Activated T-cell treated with anti-CD3 and anti-CD28 coated beads, Interleukin-2, amount 50 U/mL, for 72 hours (primary cell): ENCODE results near the gene CCDC148. TPM values are rescaled to one million over a fixed set of nuclear protein-coding genes. Genes with fewer than 3 reads are reported as not detected.
"Not testable (repeated sequence)": the region's sequence is repeated elsewhere in the genome, so short reads cannot be mapped to it uniquely, and the experiment has no call there.

ENCODE experiments used
- ATAC-seq, 2 donors: fragments of 150-1000 bp; cut with Tn5 transposase; replicated peaks in 1 of 2; 2 replicates each; pipeline ENCODE4 v1.10.0; 2021; ENCODE audit warnings: moderate library complexity in 2 of 2, mild to moderate bottlenecking in 1 of 2
- DNase-seq, 2 donors: peaks; one replicate each; pipeline ENCODE4 v3.0.0; 2021 to 2022; ENCODE audit warnings: mixed read lengths in 1 of 2
- H3K27ac Mint-ChIP-seq: one replicate; pipeline ENCODE4 v1.8.0; 2022; ENCODE audit warnings: mild to moderate bottlenecking, moderate library complexity, mixed read lengths
- H3K27me3 Mint-ChIP-seq: one replicate; pipeline ENCODE4 v1.8.0; 2022; ENCODE audit warnings: low read depth, mixed read lengths
- H3K36me3 Mint-ChIP-seq, 2 donors: one replicate each; pipeline ENCODE4 v1.8.0; 2022; ENCODE audit warnings: mixed read lengths in 2 of 2, mild to moderate bottlenecking in 1 of 2; ENCODE audit not compliant: insufficient read depth in 2 of 2
- H3K4me1 Mint-ChIP-seq: one replicate; pipeline ENCODE4 v1.8.0; 2022; ENCODE audit warnings: low read depth, mixed read lengths
- H3K4me3 Mint-ChIP-seq, 2 donors: one replicate each; pipeline ENCODE4 v1.8.0; 2022; ENCODE audit warnings: mild to moderate bottlenecking in 2 of 2, mixed read lengths in 2 of 2, moderate library complexity in 2 of 2
- H3K9me3 Mint-ChIP-seq, 2 donors: one replicate each; pipeline ENCODE4 v1.8.0; 2022; ENCODE audit warnings: mixed read lengths in 2 of 2
- total RNA-seq, 2 donors: library from RNA; stranded (reverse); gene quantifications; one replicate each; pipeline ENCODE4 v1.2.3, GENCODE V29; 2022

The CCDC148 gene
- total RNA-seq, 2 donors from 2014 or later: 0.14 TPM; not detected in 1

DNA sequence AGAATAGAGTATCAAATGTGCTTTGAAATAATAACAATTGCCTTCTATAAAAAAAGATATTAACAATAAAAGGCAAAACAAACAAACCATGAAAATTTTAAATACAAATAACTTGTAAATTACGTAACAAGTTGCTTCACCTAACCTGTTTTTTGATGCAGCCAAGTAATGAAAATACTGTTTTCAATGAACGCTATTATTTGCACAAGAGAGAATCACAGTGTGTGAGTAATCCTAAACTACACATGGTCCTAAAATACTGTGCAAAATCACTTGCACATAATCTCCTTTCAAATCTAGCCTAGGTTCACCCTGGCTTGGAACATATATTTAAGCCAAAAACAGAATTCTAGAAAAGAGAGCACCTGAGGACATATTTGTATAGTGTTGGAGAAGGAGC is 98.9 kb downstream of the CCDC148 start:
- peaks cover 0 to 5% of the 10 kb centered on the region in 2 donors for H3K36me3 Mint-ChIP-seq
- H3K27me3 Mint-ChIP-seq: no peaks in the 10 kb centered on the region
- no peak overlapping the region for H3K27ac Mint-ChIP-seq
- DNase-seq (no peak), ATAC-seq (no peak)
- H3K4me3 Mint-ChIP-seq: no peak overlapping the region
- peaks cover 4 to 8% of the 10 kb centered on the region in 2 donors for H3K9me3 Mint-ChIP-seq
- H3K4me1 Mint-ChIP-seq: no peaks in the 10 kb centered on the region

DNA sequence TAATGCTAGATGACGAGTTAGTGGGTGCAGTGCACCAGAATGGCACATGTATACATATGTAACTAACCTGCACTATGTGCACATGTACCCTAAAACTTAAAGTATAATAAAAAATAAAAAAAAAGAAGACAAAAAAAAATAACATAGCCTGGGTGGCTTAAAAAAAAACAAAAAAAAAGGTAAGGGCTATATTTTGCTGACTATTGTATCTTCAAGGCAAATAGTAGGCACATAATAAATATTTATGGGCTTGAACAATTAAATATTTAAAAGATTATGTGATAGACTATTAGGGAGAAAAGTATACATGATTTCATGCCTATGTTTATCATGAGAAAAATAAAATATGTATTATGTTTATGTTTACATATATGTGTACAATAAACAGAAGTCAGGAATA is 99.4 kb downstream of the CCDC148 start:
- Mint-ChIP-seq H3K4me1 (no peaks in the 10 kb centered on the region), H3K27ac (no peak overlapping the region), H3K4me3 (no peak overlapping the region), H3K9me3 (peaks cover 2% of the 10 kb centered on the region in 2 donors), H3K27me3 (no peaks in the 10 kb centered on the region), H3K36me3 (no peaks in the 10 kb centered on the region)
- DNase-seq (no peak), ATAC-seq (no peak)

- H3K36me3 Mint-ChIP-seq, H3K4me1 Mint-ChIP-seq, H3K4me3 Mint-ChIP-seq, H3K9me3 Mint-ChIP-seq, DNase-seq, H3K27ac Mint-ChIP-seq, ATAC-seq, H3K27me3 Mint-ChIP-seq: not testable (repeated sequence)
Observed at GRCh38 chr2:158351466-158351816, 105.1 kb downstream of the CCDC148 start.

- DNase-seq, H3K36me3 Mint-ChIP-seq, H3K27ac Mint-ChIP-seq, ATAC-seq, H3K4me1 Mint-ChIP-seq, H3K4me3 Mint-ChIP-seq, H3K9me3 Mint-ChIP-seq, H3K27me3 Mint-ChIP-seq: not testable (repeated sequence)
Observed at GRCh38 chr2:158350751-158351465, 105.6 kb downstream of the CCDC148 start.

DNA sequence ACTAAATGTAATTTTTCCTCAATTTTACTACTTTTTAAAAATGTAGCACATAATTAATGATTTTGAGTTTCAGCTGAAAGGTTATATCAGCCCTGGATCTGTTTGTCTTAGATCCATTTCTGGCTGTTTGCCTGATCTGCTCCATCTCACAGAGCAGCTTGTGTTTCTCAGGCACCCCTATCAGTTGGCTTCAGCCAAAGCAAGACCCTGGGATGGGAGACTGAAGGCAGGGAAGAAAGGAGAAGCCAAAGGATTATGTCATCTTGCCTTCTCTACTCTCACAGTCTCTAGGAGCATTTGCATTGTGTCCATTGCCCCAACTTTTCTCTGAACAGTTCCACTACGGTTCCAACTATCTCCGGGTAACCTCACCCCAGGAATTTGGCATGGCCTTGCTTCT is 110.5 kb downstream of the CCDC148 start:
- no peak overlapping the region for H3K4me3 Mint-ChIP-seq
- H3K4me1 Mint-ChIP-seq: no peaks in the 10 kb centered on the region
- H3K27me3 Mint-ChIP-seq: peaks cover 5% of the 10 kb centered on the region
- H3K9me3 Mint-ChIP-seq: no peaks in the 10 kb centered on the region
- H3K36me3 Mint-ChIP-seq: no peaks in the 10 kb centered on the region
- ATAC-seq: no peak
- H3K27ac Mint-ChIP-seq: no peak overlapping the region
- no peak for DNase-seq

GRCh38 chr2:158339513-158339912 is 117.0 kb downstream of the CCDC148 start:
- no peaks in the 10 kb centered on the region for H3K36me3 Mint-ChIP-seq
- no peak for ATAC-seq
- no peak overlapping the region for H3K27ac Mint-ChIP-seq
- no peak overlapping the region for H3K4me3 Mint-ChIP-seq
- no peak for DNase-seq
- H3K27me3 Mint-ChIP-seq: peaks cover 26% of the 10 kb centered on the region
- H3K4me1 Mint-ChIP-seq: no peaks in the 10 kb centered on the region
- no peaks in the 10 kb centered on the region for H3K9me3 Mint-ChIP-seq

DNA sequence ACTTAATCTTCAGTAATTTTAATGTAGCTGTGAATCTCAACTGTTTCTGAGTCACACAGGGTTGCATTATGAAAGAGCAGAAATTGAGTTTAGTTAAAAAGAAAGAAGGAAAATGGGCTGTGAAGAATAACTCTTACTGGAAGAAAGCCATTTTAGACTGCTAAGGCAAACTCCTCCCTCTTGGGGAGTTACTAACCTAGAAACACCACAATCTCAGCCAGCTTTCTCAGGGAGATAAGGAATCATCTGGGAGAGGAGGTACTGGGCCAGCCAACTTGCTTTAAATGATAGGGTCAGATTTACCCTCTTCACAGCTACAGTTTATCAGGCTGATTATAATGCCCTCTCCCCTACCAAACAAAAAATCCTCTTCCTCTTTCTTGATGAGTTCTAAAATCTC is 119.5 kb downstream of the CCDC148 start:
- Mint-ChIP-seq H3K4me3 (no peak overlapping the region), H3K36me3 (no peaks in the 10 kb centered on the region), H3K27me3 (peaks cover 26% of the 10 kb centered on the region), H3K9me3 (no peaks in the 10 kb centered on the region), H3K27ac (no peak overlapping the region), H3K4me1 (no peaks in the 10 kb centered on the region)
- DNase-seq: no peak
- ATAC-seq: no peak

DNA sequence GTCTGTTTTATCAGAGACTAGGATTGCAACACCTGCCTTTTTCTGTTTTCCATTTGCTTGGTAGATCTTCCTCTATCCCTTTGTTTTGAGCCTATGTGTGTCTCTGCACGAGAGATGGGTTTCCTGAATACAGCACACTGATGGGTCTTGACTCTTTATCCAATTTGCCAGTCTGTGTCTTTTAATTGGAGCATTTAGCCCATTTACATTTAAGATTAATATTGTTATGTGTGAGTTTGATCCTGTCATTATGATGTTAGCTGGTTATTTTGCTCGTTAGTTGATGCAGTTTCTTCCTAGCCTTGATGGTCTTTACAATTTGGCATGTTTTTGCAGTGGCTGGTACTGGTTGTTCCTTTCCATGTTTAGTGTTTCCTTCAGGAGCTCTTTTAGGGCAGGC is 124.8 kb downstream of the CCDC148 start:
- H3K4me1 Mint-ChIP-seq, ATAC-seq, H3K36me3 Mint-ChIP-seq, H3K4me3 Mint-ChIP-seq, DNase-seq, H3K27ac Mint-ChIP-seq: not testable (repeated sequence)
- Mint-ChIP-seq H3K9me3 (peaks cover 4 to 13% of the 10 kb centered on the region in 2 donors), H3K27me3 (peaks cover 13% of the 10 kb centered on the region)

- H3K27ac Mint-ChIP-seq: no peak overlapping the region
- peaks cover 0 to under 1% of the 10 kb centered on the region in 2 donors for H3K36me3 Mint-ChIP-seq
- H3K27me3 Mint-ChIP-seq: no peaks in the 10 kb centered on the region
- peaks cover under 1 to 5% of the 10 kb centered on the region in 2 donors for H3K9me3 Mint-ChIP-seq
- DNase-seq: no peak
- no peak overlapping the region for H3K4me3 Mint-ChIP-seq
- H3K4me1 Mint-ChIP-seq: no peaks in the 10 kb centered on the region
- no peak for ATAC-seq
Observed at GRCh38 chr2:158325782-158326340, 130.7 kb downstream of the CCDC148 start.

DNA sequence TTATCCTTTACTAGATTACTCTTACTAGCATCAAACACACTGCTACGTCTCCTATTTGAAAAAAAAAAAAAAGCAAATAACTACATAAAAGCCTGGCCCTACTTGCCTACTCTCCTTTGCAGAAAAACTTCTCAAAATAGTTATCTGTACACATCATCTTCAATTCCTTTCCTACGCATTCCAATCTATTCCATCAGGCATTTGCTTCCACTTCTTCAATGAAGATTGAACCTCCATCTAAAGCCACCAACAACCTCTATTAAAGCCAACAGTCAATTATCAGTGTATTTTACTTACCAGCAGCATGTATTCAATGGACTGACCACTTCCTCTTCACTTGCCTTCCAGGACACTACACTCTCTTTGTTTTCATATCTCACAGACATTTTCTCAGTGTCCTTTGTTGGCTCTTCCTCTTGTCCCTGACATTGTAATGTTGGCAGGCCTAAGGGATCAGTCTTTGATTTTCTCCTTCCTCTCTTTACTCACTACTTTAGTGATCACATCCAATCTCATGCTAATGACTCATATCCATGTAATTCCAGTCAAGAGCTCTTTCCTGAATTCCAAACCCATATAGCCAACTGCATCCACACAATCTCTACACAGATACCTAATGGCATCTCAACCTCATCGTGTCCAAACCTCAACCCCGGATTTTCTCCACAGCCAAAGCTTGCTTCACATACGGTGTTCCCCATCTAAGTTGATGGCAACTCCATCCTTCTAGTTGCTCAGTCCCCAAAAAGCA is 131.3 kb downstream of the CCDC148 start:
- Mint-ChIP-seq H3K4me3 (no peak overlapping the region), H3K36me3 (no peaks in the 10 kb centered on the region), H3K27ac (no peak overlapping the region), H3K9me3 (peaks cover 0 to 2% of the 10 kb centered on the region in 2 donors), H3K27me3 (no peaks in the 10 kb centered on the region), H3K4me1 (no peaks in the 10 kb centered on the region)
- no peak for ATAC-seq
- DNase-seq: no peak

DNA sequence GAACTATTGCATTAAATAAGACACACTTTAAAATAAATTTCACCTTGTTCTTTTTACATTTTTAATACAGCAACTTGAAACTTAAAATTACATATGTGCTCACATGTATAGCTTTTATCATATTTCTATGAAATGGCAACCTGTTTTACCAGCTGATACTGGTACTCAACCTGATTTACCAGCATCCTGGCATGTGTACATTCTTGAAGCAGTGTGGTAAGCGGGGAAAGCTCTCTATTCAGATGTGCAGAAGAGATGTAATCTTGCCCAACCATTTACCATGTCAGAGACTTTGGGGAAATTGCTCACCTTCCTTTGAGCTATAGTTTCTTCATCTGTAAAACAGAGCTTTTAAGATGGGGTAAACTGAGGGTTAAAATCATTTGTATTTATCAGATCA is 133.2 kb downstream of the CCDC148 start:
- Mint-ChIP-seq H3K36me3 (no peaks in the 10 kb centered on the region), H3K27me3 (no peaks in the 10 kb centered on the region), H3K9me3 (peaks cover 0 to 2% of the 10 kb centered on the region in 2 donors), H3K4me1 (no peaks in the 10 kb centered on the region), H3K4me3 (no peak overlapping the region), H3K27ac (no peak overlapping the region)
- ATAC-seq: no peak
- no peak for DNase-seq

GRCh38 chr2:158321264-158321663 is 135.3 kb downstream of the CCDC148 start:
- Mint-ChIP-seq H3K27me3 (no peaks in the 10 kb centered on the region), H3K9me3 (no peaks in the 10 kb centered on the region), H3K4me3 (no peak overlapping the region), H3K27ac (no peak overlapping the region), H3K4me1 (no peaks in the 10 kb centered on the region), H3K36me3 (no peaks in the 10 kb centered on the region)
- DNase-seq (no peak), ATAC-seq (no peak)

- H3K4me3 Mint-ChIP-seq: no peak overlapping the region
- no peak overlapping the region for H3K27ac Mint-ChIP-seq
- no peaks in the 10 kb centered on the region for H3K9me3 Mint-ChIP-seq
- H3K36me3 Mint-ChIP-seq: no peaks in the 10 kb centered on the region
- peaks cover 6% of the 10 kb centered on the region for H3K4me1 Mint-ChIP-seq
- DNase-seq (no peak), ATAC-seq (no peak)
- peaks cover 7% of the 10 kb centered on the region for H3K27me3 Mint-ChIP-seq
Observed at GRCh38 chr2:158319269-158319668, 137.3 kb downstream of the CCDC148 start.
